ENCODE results near the gene LRP2. TPM values are rescaled to one million over a fixed set of nuclear protein-coding genes. Genes with fewer than 3 reads are reported as not detected.
"Not testable (repeated sequence)": the region's sequence is repeated elsewhere in the genome, so short reads cannot be mapped to it uniquely, and the experiment has no call there.

The LRP2 gene
- total and polyA plus RNA-seq, 2 of the 4 experiments (the other 2 are of a cell fraction) = not detected

GRCh38 chr2:169328785-169329184 lies 33.5 kb downstream of the LRP2 start:
- TF ChIP-seq MAFK (IDR thresholded peaks at IDR 0.05; ENCODE audit: low read depth, low read length) = no peak
- TF ChIP-seq ELK1 (IDR thresholded peaks at IDR 0.05; ENCODE audit: borderline replicate concordance, low read depth, low read length) = no peak
- no peak for TF ChIP-seq BHLHE40 (IDR thresholded peaks at IDR 0.05; ENCODE audit: low read depth, low read length)
- no peak for TF ChIP-seq CEBPB (IDR thresholded peaks at IDR 0.05; ENCODE audit: low read depth, low read length)
- TF ChIP-seq POLR2A (IDR thresholded peaks at IDR 0.05; ENCODE audit: low read depth, low read length) = no peak
- TF ChIP-seq SMC3 (IDR thresholded peaks at IDR 0.05; ENCODE audit: low read depth, low read length) = no peak
- no peak for TF ChIP-seq RCOR1 (IDR thresholded peaks at IDR 0.05; ENCODE audit: insufficient replicate concordance, low read length)
- TF ChIP-seq CHD1 (IDR thresholded peaks at IDR 0.05; ENCODE audit: low read depth, low read length) = no peak
- no peak for TF ChIP-seq RAD21 (IDR thresholded peaks at IDR 0.05; ENCODE audit: low read length)
- Histone ChIP-seq H3K27me3 (ENCODE audit: control insufficient read depth, insufficient read depth, low read length) (no peaks in the 10 kb centered on the region), H3K4me3 (ENCODE audit: insufficient read depth, low read depth, low read length) (no peak overlapping the region), H3K36me3 (ENCODE audit: control insufficient read depth, insufficient read depth, low read length) (no peaks in the 10 kb centered on the region), H2BK5ac (ENCODE audit: low read depth, low read length, poor library complexity, severe bottlenecking) (no peak overlapping the region), H4K5ac (ENCODE audit: low read depth, low read length) (no peak overlapping the region), H4K20me1 (ENCODE audit: insufficient read depth, low read length) (no peaks in the 10 kb centered on the region), H3K14ac (replicated peaks; ENCODE audit: low read depth, low read length) (no peak overlapping the region), H2BK20ac (ENCODE audit: low read depth, low read length) (no peak overlapping the region), H4K91ac (ENCODE audit: insufficient read depth, low read depth, low read length) (no peak overlapping the region), H3K23ac (ENCODE audit: low read depth, low read length) (no peak overlapping the region), H3K79me1 (ENCODE audit: low read depth in 1 of 2, low read length in 2 of 2) (no peaks in the 10 kb centered on the region), H3K56ac (ENCODE audit: extremely low read depth, insufficient read depth, low read length) (no peak overlapping the region), H3K4ac (ENCODE audit: low read depth, low read length) (no peak overlapping the region), H3K4me1 (ENCODE audit: control insufficient read depth, insufficient read depth, low read length) (no peaks in the 10 kb centered on the region), H2BK15ac (ENCODE audit: low read depth, low read length) (no peak overlapping the region), H2BK120ac (ENCODE audit: low read depth, low read length) (no peak overlapping the region), H2AK9ac (replicated peaks; ENCODE audit: low read depth, low read length, poor library complexity) (no peak overlapping the region), H2AK5ac (ENCODE audit: low read depth, low read length) (no peak overlapping the region), H3K27ac (ENCODE audit: insufficient read depth, low read length) (no peak overlapping the region), H2AFZ (replicated peaks; ENCODE audit: low read length, poor library complexity) (no peak overlapping the region), H3K9ac (ENCODE audit: low read depth, low read length) (no peak overlapping the region), H3K9me3 (ENCODE audit: control insufficient read depth, insufficient read depth, low read length) (no peaks in the 10 kb centered on the region), H3K9me1 (ENCODE audit: insufficient read depth, low read length) (no peaks in the 10 kb centered on the region), H3K4me2 (ENCODE audit: low read depth, low read length) (no peak overlapping the region), H3K18ac (ENCODE audit: low read depth, low read length) (no peak overlapping the region), H4K8ac (ENCODE audit: low read depth in 2 of 2, low read length in 2 of 2) (no peak overlapping the region)
- ATAC-seq (ENCODE audit: low read depth) (no peak), DNase-seq (no peak)
- dilution Hi-C loops (cut with HindIII; ENCODE audit: low sequenced_read_pairs, unreplicated experiment) = no loop called here
- no TSS peak for BruUV-seq (replicated peaks)
- no CpG with 5 or more reads among the region's 3 CpGs for WGBS, 2 experiments (ENCODE audit: extremely low coverage in 2 of 2, insufficient read length in 1 of 2)
- in situ Hi-C loops (cut with MboI; ENCODE audit: low sequenced_read_pairs) = no loop called here
- intact Hi-C loops (cut with micrococcal nuclease) = no loop called here
- ChIA-PET POLR2A (ENCODE audit: unreplicated experiment) (no interaction called here), CTCF (no interaction called here)

GRCh38 chr2:169327837-169328236 lies 34.5 kb downstream of the LRP2 start:
- H4K5ac ChIP-seq (ENCODE audit: low read depth, low read length); H3K36me3 ChIP-seq (ENCODE audit: control insufficient read depth, insufficient read depth, low read length); H3K56ac ChIP-seq (ENCODE audit: extremely low read depth, insufficient read depth, low read length); intact Hi-C loops (cut with micrococcal nuclease); H3K27ac ChIP-seq (ENCODE audit: insufficient read depth, low read length); H2AFZ ChIP-seq (replicated peaks; ENCODE audit: low read length, poor library complexity); H4K8ac ChIP-seq (ENCODE audit: low read depth in 2 of 2, low read length in 2 of 2); H3K14ac ChIP-seq (replicated peaks; ENCODE audit: low read depth, low read length); H3K23ac ChIP-seq (ENCODE audit: low read depth, low read length); H2AK9ac ChIP-seq (replicated peaks; ENCODE audit: low read depth, low read length, poor library complexity); H3K79me1 ChIP-seq (ENCODE audit: low read depth in 1 of 2, low read length in 2 of 2); H3K27me3 ChIP-seq (ENCODE audit: control insufficient read depth, insufficient read depth, low read length); H3K4ac ChIP-seq (ENCODE audit: low read depth, low read length); H2BK120ac ChIP-seq (ENCODE audit: low read depth, low read length); H3K4me1 ChIP-seq (ENCODE audit: control insufficient read depth, insufficient read depth, low read length); H3K4me3 ChIP-seq (ENCODE audit: insufficient read depth, low read depth, low read length); dilution Hi-C loops (cut with HindIII; ENCODE audit: low sequenced_read_pairs, unreplicated experiment); H3K9me1 ChIP-seq (ENCODE audit: insufficient read depth, low read length); DNase-seq; POLR2A ChIA-PET (ENCODE audit: unreplicated experiment); H4K20me1 ChIP-seq (ENCODE audit: insufficient read depth, low read length); H4K91ac ChIP-seq (ENCODE audit: insufficient read depth, low read depth, low read length); BruUV-seq (replicated peaks); H3K9ac ChIP-seq (ENCODE audit: low read depth, low read length); H3K18ac ChIP-seq (ENCODE audit: low read depth, low read length); CTCF ChIA-PET; H2BK5ac ChIP-seq (ENCODE audit: low read depth, low read length, poor library complexity, severe bottlenecking); H2BK20ac ChIP-seq (ENCODE audit: low read depth, low read length); H2AK5ac ChIP-seq (ENCODE audit: low read depth, low read length); H3K4me2 ChIP-seq (ENCODE audit: low read depth, low read length); H3K9me3 ChIP-seq (ENCODE audit: control insufficient read depth, insufficient read depth, low read length); ATAC-seq (ENCODE audit: low read depth); H2BK15ac ChIP-seq (ENCODE audit: low read depth, low read length); in situ Hi-C loops (cut with MboI; ENCODE audit: low sequenced_read_pairs): not testable (repeated sequence)
- no CpG with 5 or more reads among the region's 33 CpGs for WGBS, 2 experiments (ENCODE audit: extremely low coverage in 2 of 2, insufficient read length in 1 of 2)
